Measurements from ENCODE around the gene BCL2L2. TPM values are rescaled to one million over a fixed set of nuclear protein-coding genes. Genes with fewer than 3 reads are reported as not detected.

BCL2L2 gene
- total and polyA plus RNA-seq, 9 of the 15 experiments (the other 6 are each of a cell fraction or from before 2014, with no cell fraction given): 2.6 to 32.5 (median 14.7) TPM

DNA sequence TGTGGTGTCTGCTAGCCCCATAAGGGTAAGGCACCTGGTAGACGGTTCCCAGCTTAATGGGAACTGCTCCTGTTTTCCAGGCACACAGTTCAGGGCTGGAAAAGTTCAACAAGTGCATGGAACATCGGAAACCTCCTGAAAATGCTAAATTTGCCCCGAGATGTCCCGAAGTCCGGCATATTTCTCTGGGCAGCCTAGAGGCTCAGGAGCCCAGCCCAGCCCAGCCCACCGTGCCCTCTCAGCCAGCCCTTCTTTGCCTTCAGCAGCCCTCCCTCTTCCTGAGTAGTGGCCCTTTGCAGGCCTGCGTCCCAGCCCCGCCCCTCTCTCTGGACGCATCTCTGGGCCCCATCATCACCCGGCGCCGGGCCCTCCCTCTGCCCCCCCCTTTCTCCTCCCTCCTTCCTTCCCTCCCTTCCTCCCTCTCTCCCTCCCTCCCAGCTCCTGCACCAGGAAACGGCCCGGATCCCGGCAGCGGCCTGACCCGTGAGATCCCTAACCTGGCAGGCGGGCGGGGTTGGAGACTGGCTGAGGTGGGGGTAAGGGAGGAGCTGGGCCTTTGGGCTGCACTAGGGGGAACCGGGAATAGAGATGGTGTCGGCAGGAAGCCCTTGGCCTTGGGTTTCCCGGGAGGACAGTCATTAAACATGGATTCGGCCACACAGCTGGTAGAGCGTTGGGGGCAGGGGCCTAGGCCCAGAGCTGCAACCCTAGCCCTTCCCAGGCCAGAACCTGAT lies at the start of gene BCL2L2 (continued):
- TF ChIP-seq BRD4 (IDR thresholded peaks at IDR 0.05) (0 out of 2 replicates have a peak, but pooled peaks have one; percentile 31), ZNF124 (CRISPR knock-in tag; IDR thresholded peaks at IDR 0.05) (no peak), RBFOX2 (IDR thresholded peaks at IDR 0.05; ENCODE audit: low read depth, low read length) (peak; percentile 79), MED1 (CRISPR knock-in tag; IDR thresholded peaks at IDR 0.05; ENCODE audit: borderline replicate concordance) (no peak), SMARCB1 (IDR thresholded peaks at IDR 0.05; ENCODE audit: insufficient read length, low read depth) (no peak), SAP30 (IDR thresholded peaks at IDR 0.05; ENCODE audit: borderline replicate concordance, insufficient read depth, low read depth, low read length, poor library complexity, severe bottlenecking) (peak; percentile 28), ILK (tag; IDR thresholded peaks at IDR 0.05; ENCODE audit: borderline replicate concordance, low read depth) (no peak), NR4A1 (CRISPR knock-in tag; IDR thresholded peaks at IDR 0.05) (no peak), NR4A1 (tag; IDR thresholded peaks at IDR 0.05) (0 out of 2 replicates have a peak, but pooled peaks have one; percentile 41), BHLHE40 (IDR thresholded peaks at IDR 0.05; ENCODE audit: low read length) (0 out of 2 replicates have a peak, but pooled peaks have one; percentile 20), NRF1 (conservative IDR thresholded peaks at IDR 0.05 in 1 of 2, IDR thresholded peaks at IDR 0.05 in 1 of 2) (peak; percentile 43 to 52; a peak in 3 of 4 replicates), HDAC1 (IDR thresholded peaks at IDR 0.05) (peak in 1 of 2 experiments; percentile 87; a peak in 2 of 4 replicates), NELFE (IDR thresholded peaks at IDR 0.05; ENCODE audit: insufficient read depth, insufficient read length) (no peak), NFRKB (IDR thresholded peaks at IDR 0.05; ENCODE audit: low read depth) (peak; percentile 88), HCFC1 (IDR thresholded peaks at IDR 0.05; ENCODE audit: low read depth, low read length) (peak; percentile 85)
- TF ChIP-seq, protein P1, sequence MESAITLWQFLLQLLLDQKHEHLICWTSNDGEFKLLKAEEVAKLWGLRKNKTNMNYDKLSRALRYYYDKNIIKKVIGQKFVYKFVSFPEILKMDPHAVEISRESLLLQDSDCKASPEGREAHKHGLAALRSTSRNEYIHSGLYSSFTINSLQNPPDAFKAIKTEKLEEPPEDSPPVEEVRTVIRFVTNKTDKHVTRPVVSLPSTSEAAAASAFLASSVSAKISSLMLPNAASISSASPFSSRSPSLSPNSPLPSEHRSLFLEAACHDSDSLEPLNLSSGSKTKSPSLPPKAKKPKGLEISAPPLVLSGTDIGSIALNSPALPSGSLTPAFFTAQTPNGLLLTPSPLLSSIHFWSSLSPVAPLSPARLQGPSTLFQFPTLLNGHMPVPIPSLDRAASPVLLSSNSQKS (CRISPR knock-in tag; IDR thresholded peaks at IDR 0.05): no peak
- TF ChIP-seq, protein P2, sequence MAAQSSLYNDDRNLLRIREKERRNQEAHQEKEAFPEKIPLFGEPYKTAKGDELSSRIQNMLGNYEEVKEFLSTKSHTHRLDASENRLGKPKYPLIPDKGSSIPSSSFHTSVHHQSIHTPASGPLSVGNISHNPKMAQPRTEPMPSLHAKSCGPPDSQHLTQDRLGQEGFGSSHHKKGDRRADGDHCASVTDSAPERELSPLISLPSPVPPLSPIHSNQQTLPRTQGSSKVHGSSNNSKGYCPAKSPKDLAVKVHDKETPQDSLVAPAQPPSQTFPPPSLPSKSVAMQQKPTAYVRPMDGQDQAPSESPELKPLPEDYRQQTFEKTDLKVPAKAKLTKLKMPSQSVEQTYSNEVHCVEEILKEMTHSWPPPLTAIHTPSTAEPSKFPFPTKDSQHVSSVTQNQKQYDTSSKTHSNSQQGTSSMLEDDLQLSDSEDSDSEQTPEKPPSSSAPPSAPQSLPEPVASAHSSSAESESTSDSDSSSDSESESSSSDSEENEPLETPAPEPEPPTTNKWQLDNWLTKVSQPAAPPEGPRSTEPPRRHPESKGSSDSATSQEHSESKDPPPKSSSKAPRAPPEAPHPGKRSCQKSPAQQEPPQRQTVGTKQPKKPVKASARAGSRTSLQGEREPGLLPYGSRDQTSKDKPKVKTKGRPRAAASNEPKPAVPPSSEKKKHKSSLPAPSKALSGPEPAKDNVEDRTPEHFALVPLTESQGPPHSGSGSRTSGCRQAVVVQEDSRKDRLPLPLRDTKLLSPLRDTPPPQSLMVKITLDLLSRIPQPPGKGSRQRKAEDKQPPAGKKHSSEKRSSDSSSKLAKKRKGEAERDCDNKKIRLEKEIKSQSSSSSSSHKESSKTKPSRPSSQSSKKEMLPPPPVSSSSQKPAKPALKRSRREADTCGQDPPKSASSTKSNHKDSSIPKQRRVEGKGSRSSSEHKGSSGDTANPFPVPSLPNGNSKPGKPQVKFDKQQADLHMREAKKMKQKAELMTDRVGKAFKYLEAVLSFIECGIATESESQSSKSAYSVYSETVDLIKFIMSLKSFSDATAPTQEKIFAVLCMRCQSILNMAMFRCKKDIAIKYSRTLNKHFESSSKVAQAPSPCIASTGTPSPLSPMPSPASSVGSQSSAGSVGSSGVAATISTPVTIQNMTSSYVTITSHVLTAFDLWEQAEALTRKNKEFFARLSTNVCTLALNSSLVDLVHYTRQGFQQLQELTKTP (IDR thresholded peaks at IDR 0.05; ENCODE audit: low read depth in 1 of 2, partially characterized antibody in 2 of 2): peak in 1 of 2 experiments; percentile 95
- TF ChIP-seq, protein P3, sequence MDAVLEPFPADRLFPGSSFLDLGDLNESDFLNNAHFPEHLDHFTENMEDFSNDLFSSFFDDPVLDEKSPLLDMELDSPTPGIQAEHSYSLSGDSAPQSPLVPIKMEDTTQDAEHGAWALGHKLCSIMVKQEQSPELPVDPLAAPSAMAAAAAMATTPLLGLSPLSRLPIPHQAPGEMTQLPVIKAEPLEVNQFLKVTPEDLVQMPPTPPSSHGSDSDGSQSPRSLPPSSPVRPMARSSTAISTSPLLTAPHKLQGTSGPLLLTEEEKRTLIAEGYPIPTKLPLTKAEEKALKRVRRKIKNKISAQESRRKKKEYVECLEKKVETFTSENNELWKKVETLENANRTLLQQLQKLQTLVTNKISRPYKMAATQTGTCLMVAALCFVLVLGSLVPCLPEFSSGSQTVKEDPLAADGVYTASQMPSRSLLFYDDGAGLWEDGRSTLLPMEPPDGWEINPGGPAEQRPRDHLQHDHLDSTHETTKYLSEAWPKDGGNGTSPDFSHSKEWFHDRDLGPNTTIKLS (IDR thresholded peaks at IDR 0.05; ENCODE audit: borderline replicate concordance, low read depth): no peak
- TF ChIP-seq, protein P4, sequence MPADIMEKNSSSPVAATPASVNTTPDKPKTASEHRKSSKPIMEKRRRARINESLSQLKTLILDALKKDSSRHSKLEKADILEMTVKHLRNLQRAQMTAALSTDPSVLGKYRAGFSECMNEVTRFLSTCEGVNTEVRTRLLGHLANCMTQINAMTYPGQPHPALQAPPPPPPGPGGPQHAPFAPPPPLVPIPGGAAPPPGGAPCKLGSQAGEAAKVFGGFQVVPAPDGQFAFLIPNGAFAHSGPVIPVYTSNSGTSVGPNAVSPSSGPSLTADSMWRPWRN (IDR thresholded peaks at IDR 0.05; ENCODE audit: low read depth): no peak

Measured in K562 (cell line).